PFSK-1 (cell line): ENCODE results near the gene TP53TG5.

Experiments used
- FOXP2 ChIP-seq: optimal IDR thresholded peaks from 2 replicates; pipeline ENCODE3; 2011; ENCODE audit warnings: borderline replicate concordance, control low read depth, inconsistent platforms; ENCODE audit not compliant: insufficient read depth; ENCODE audit errors: extremely low read length, extremely low read depth
- POLR2AphosphoS5 ChIP-seq: IDR thresholded peaks from 2 replicates; pipeline ENCODE4 v1.6.1; 2012; ENCODE audit warnings: low read depth, mild to moderate bottlenecking, control low read depth, low read length, moderate library complexity
- REST ChIP-seq, 2 experiments: IDR thresholded peaks; 2 replicates each; pipeline versions ENCODE4 v1.6.1 to v1.8.0; 2011 to 2012; ENCODE audit warnings: low read depth in 2 of 2, low read length in 2 of 2, control low read depth in 1 of 2, inconsistent platforms in 1 of 2, mild to moderate bottlenecking in 1 of 2, moderate library complexity in 1 of 2; ENCODE audit not compliant: insufficient read depth in 1 of 2
- SIN3A ChIP-seq: IDR thresholded peaks from 2 replicates; pipeline ENCODE4 v1.6.1; 2012; ENCODE audit warnings: mild to moderate bottlenecking, low read length, moderate library complexity, borderline replicate concordance; ENCODE audit not compliant: insufficient read depth
- TAF1 ChIP-seq: IDR thresholded peaks from 2 replicates; pipeline ENCODE4 v1.6.1; 2012; ENCODE audit warnings: low read length, control low read depth, borderline replicate concordance; ENCODE audit not compliant: insufficient read depth

The TP53TG5 gene

GRCh38 chr20:45363611-45364492 is 14.3 kb downstream of the TP53TG5 start:
- TF ChIP-seq SIN3A (no peak), POLR2AphosphoS5 (no peak), FOXP2 (no peak), TAF1 (no peak), REST (IDR thresholded peaks at IDR 0.05; ENCODE audit: insufficient read depth in 1 of 2, low read depth in 2 of 2, low read length in 2 of 2) (no peak)

- TF ChIP-seq TAF1: peak; percentile 53; the same call in 1 of the 2 replicates
- 0 out of 4 replicates have a peak, but pooled peaks of 1 of the 2 experiments have one; percentile 8 for TF ChIP-seq REST (IDR thresholded peaks at IDR 0.05; ENCODE audit: insufficient read depth in 1 of 2, low read depth in 2 of 2, low read length in 2 of 2)
- peak; percentile 9 for TF ChIP-seq FOXP2
- TF ChIP-seq SIN3A: peak; percentile 98
- TF ChIP-seq POLR2AphosphoS5: peak; percentile 96
These were observed 15.1 kb downstream of the TP53TG5 start, which contains the start of gene SYS1 for GRCh38 chr20:45362804-45363610. Gene SYS1 (plus strand): TSS chr20:45363156. CDS start chr20:45363532, 376 bp downstream.

- TF ChIP-seq TAF1: no peak
- TF ChIP-seq POLR2AphosphoS5: no peak
- no peak for TF ChIP-seq REST (IDR thresholded peaks at IDR 0.05; ENCODE audit: insufficient read depth in 1 of 2, low read depth in 2 of 2, low read length in 2 of 2)
- no peak for TF ChIP-seq FOXP2
- TF ChIP-seq SIN3A: no peak
These were observed 16.3 kb downstream of the TP53TG5 start for GRCh38 chr20:45361793-45362192.

- TF ChIP-seq FOXP2: no peak
- TF ChIP-seq POLR2AphosphoS5: no peak
- TF ChIP-seq SIN3A: no peak
- TF ChIP-seq REST (IDR thresholded peaks at IDR 0.05; ENCODE audit: insufficient read depth in 1 of 2, low read depth in 2 of 2, low read length in 2 of 2): no peak
- no peak for TF ChIP-seq TAF1
These were observed 18.5 kb downstream of the TP53TG5 start for GRCh38 chr20:45359406-45360148.
